Activated CD4-positive, alpha-beta memory T cell treated with anti-CD3 and anti-CD28 coated beads for 36 hours (primary cell): Measurements from ENCODE around the gene MAP1B. TPM values are rescaled to one million over a fixed set of nuclear protein-coding genes. Genes with fewer than 3 reads are reported as not detected.

Experiments
- CTCF ChIA-PET: fragments of 350-600 bp; sonication (Branson Sonifier 250); formaldehyde crosslinking; loops from one replicate; lab custom pipeline; 2021; ENCODE audit warnings: antibody characterized with exemption, inconsistent platforms; lab: Charles Lee
- POLR2A ChIA-PET: fragments of 350-600 bp; sonication (Branson Sonifier 250); formaldehyde crosslinking; loops from one replicate; lab custom pipeline; 2021; ENCODE audit warnings: antibody characterized with exemption; lab: Charles Lee
- DNase-seq: peaks from one replicate; pipeline ENCODE4 v3.0.0-alpha.2; 2020
- H3K27ac Mint-ChIP-seq: one replicate; pipeline ENCODE4 v1.8.0; 2021; ENCODE audit warnings: mixed read lengths
- H3K27me3 Mint-ChIP-seq: one replicate; pipeline ENCODE4 v1.8.0; 2021; ENCODE audit warnings: mixed read lengths
- H3K36me3 Mint-ChIP-seq: one replicate; pipeline ENCODE4 v1.8.0; 2021; ENCODE audit warnings: mixed read lengths
- H3K4me1 Mint-ChIP-seq: one replicate; pipeline ENCODE4 v1.8.0; 2021; ENCODE audit warnings: low read depth, mixed read lengths
- H3K4me3 Mint-ChIP-seq: one replicate; pipeline ENCODE4 v1.8.0; 2021; ENCODE audit warnings: mild to moderate bottlenecking, mixed read lengths
- H3K9me3 Mint-ChIP-seq: one replicate; pipeline ENCODE4 v1.8.0; 2021; ENCODE audit warnings: mixed read lengths
- intact Hi-C: fragments of 100-400 bp; cut with micrococcal nuclease; formaldehyde crosslinking; loops from one replicate; pipeline ENCODE4 v1.15.1; 2023
- total RNA-seq, 2 experiments: library from RNA; stranded (reverse); gene quantifications; one replicate each; pipeline ENCODE4 v1.2.3, GENCODE V29; 2021

The MAP1B gene
- total RNA-seq, 2 experiments from 2014 or later = 0.51 to 0.78 TPM

DNA sequence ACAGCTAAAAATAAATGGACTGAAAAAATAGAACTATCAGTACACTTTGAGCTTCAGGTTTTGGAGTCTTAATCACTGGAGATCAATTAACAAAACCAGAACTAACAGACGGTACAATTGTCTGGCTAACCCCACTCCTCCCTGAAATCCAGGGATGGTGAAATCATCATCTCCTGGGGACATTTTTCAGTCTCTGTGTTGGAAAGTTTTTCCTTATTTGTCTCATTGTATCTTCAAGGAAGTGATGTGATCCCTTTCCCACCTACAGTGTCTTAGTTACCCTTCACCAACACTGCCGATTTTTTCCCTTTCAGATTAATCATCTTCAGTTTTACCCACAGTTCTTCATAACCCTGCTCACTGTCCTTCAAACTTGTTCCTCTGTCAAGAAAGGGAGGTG, 81.9 kb downstream of the MAP1B start:
- H3K9me3 Mint-ChIP-seq = no peaks in the 10 kb centered on the region
- no peaks in the 10 kb centered on the region for H3K36me3 Mint-ChIP-seq
- ChIA-PET CTCF (no interaction called here), POLR2A (no interaction called here)
- peaks cover 60% of the 10 kb centered on the region for H3K27me3 Mint-ChIP-seq
- H3K27ac Mint-ChIP-seq = no peak overlapping the region
- DNase-seq = no peak
- H3K4me3 Mint-ChIP-seq = no peak overlapping the region
- H3K4me1 Mint-ChIP-seq = peaks cover 1% of the 10 kb centered on the region
- intact Hi-C loops = no loop called here

DNA sequence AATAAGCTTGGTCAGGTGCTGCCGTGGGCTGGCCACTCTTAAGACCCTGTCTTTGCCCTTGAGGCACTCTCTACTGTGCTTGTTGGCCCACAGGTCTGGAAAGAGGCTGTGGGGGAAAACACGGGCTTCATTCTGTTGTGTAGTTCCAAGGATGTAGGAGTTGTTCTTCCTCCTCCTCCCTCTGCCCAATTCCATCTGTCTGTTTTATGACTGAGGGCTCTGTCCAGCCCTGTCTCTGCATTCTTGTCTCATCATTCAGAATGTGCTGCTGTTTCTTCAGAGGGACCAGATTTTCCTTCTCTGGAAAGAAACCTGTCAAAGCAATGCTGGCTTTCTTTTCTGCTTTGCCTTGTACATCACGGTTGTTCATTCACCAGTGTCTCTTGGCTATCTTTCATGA, 84.1 kb downstream of the MAP1B start:
- no peak overlapping the region for H3K4me3 Mint-ChIP-seq
- H3K27me3 Mint-ChIP-seq = peaks cover 63% of the 10 kb centered on the region
- peaks cover 15% of the 10 kb centered on the region for H3K4me1 Mint-ChIP-seq
- H3K27ac Mint-ChIP-seq = no peak overlapping the region
- intact Hi-C loops = no loop called here
- H3K36me3 Mint-ChIP-seq = no peaks in the 10 kb centered on the region
- ChIA-PET POLR2A (no interaction called here), CTCF (no interaction called here)
- no peak for DNase-seq
- H3K9me3 Mint-ChIP-seq = no peaks in the 10 kb centered on the region

GRCh38 chr5:72194846-72195245, 87.6 kb downstream of the MAP1B start:
- no peak overlapping the region for H3K4me3 Mint-ChIP-seq
- ChIA-PET CTCF (interaction anchor here (0.9 to 1.4 kb wide), 4 partner anchors 56 to 114 kb away, joined by 3 to 5 read pairs (median 4); no protein-coding TSS in a partner anchor), POLR2A (interaction anchor here (0.9 kb wide), 1 partner anchor 40 kb away, joined by 4 read pairs; no protein-coding TSS in a partner anchor)
- H3K36me3 Mint-ChIP-seq = no peaks in the 10 kb centered on the region
- peak overlapping the region; percentile 16 for H3K27ac Mint-ChIP-seq
- peaks cover 15% of the 10 kb centered on the region for H3K4me1 Mint-ChIP-seq
- DNase-seq = peak; percentile 78
- intact Hi-C loops = loop anchor here (1.0 to 5.0 kb wide), 3 partner anchors 39 to 103 kb away; no protein-coding TSS in a partner anchor
- peaks cover 66% of the 10 kb centered on the region for H3K27me3 Mint-ChIP-seq
- no peaks in the 10 kb centered on the region for H3K9me3 Mint-ChIP-seq

DNA sequence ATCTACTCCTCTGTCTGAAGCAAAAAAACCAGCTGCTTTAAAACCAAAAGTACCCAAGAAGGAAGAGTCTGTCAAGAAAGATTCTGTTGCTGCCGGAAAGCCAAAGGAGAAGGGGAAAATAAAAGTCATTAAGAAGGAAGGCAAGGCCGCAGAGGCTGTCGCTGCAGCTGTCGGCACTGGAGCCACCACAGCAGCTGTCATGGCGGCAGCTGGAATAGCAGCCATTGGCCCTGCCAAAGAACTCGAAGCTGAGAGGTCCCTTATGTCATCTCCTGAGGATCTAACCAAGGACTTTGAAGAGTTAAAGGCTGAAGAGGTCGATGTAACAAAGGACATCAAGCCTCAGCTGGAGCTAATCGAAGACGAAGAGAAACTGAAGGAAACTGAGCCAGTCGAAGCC, 88.3 kb downstream of the MAP1B start:
- H3K4me3 Mint-ChIP-seq = no peak overlapping the region
- POLR2A ChIA-PET = interaction anchor here (0.9 kb wide), 1 partner anchor 39 kb away, joined by 4 read pairs; no protein-coding TSS in a partner anchor
- no peaks in the 10 kb centered on the region for H3K9me3 Mint-ChIP-seq
- H3K36me3 Mint-ChIP-seq = no peaks in the 10 kb centered on the region
- H3K4me1 Mint-ChIP-seq = peaks cover 15% of the 10 kb centered on the region
- no peak overlapping the region for H3K27ac Mint-ChIP-seq
- intact Hi-C loops = loop anchor here (1.0 to 5.0 kb wide), 2 partner anchors 39 to 103 kb away; no protein-coding TSS in a partner anchor
- no peak for DNase-seq
- CTCF ChIA-PET = interaction anchor here (0.8 to 1.3 kb wide), 4 partner anchors 39 to 113 kb away, joined by 3 to 5 read pairs (median 4); no protein-coding TSS in a partner anchor
- H3K27me3 Mint-ChIP-seq = peaks cover 61% of the 10 kb centered on the region

DNA sequence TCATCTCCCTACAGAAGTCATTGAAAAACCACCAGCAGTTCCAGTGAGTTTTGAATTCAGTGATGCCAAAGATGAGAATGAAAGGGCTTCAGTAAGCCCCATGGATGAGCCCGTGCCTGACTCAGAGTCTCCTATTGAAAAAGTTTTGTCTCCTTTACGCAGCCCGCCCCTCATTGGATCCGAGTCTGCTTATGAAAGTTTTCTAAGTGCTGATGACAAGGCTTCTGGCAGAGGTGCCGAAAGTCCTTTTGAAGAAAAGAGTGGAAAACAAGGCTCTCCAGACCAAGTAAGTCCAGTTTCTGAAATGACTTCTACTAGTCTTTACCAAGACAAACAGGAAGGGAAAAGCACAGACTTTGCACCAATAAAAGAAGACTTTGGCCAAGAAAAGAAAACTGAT, 90.1 kb downstream of the MAP1B start:
- POLR2A ChIA-PET = no interaction called here
- Mint-ChIP-seq H3K27ac (no peak overlapping the region), H3K27me3 (peaks cover 55% of the 10 kb centered on the region), H3K4me1 (peaks cover 15% of the 10 kb centered on the region), H3K36me3 (no peaks in the 10 kb centered on the region), H3K4me3 (no peak overlapping the region), H3K9me3 (no peaks in the 10 kb centered on the region)
- CTCF ChIA-PET = no interaction called here
- intact Hi-C loops = loop anchor here (5.0 kb wide), 1 partner anchor 105 kb away; no protein-coding TSS in a partner anchor
- DNase-seq = peak; percentile 31

GRCh38 chr5:72199681-72200080, 92.4 kb downstream of the MAP1B start:
- H3K27me3 Mint-ChIP-seq = peaks cover 38% of the 10 kb centered on the region
- no peak overlapping the region for H3K4me3 Mint-ChIP-seq
- no peak overlapping the region for H3K27ac Mint-ChIP-seq
- intact Hi-C loops = loop anchor here (5.0 kb wide), 1 partner anchor 107 kb away; no protein-coding TSS in a partner anchor
- ChIA-PET CTCF (no interaction called here), POLR2A (no interaction called here)
- no peak for DNase-seq
- no peaks in the 10 kb centered on the region for H3K9me3 Mint-ChIP-seq
- peaks cover 12% of the 10 kb centered on the region for H3K4me1 Mint-ChIP-seq
- peaks cover 2% of the 10 kb centered on the region for H3K36me3 Mint-ChIP-seq

GRCh38 chr5:72202331-72202825, 95.1 kb downstream of the MAP1B start:
- H3K36me3 Mint-ChIP-seq = peaks cover 2% of the 10 kb centered on the region
- POLR2A ChIA-PET = no interaction called here
- no peak overlapping the region for H3K27ac Mint-ChIP-seq
- no peak overlapping the region for H3K4me3 Mint-ChIP-seq
- CTCF ChIA-PET = interaction anchor here (0.7 kb wide), 1 partner anchor 67 kb away, joined by 3 read pairs; no protein-coding TSS in a partner anchor
- no peaks in the 10 kb centered on the region for H3K9me3 Mint-ChIP-seq
- intact Hi-C loops = no loop called here
- peaks cover 15% of the 10 kb centered on the region for H3K4me1 Mint-ChIP-seq
- DNase-seq = no peak
- H3K27me3 Mint-ChIP-seq = peaks cover 14% of the 10 kb centered on the region

GRCh38 chr5:72203251-72203845, 96.1 kb downstream of the MAP1B start:
- Mint-ChIP-seq H3K4me3 (no peak overlapping the region), H3K4me1 (peaks cover 20% of the 10 kb centered on the region), H3K27ac (no peak overlapping the region), H3K36me3 (peaks cover 2% of the 10 kb centered on the region), H3K27me3 (peaks cover 7% of the 10 kb centered on the region), H3K9me3 (no peaks in the 10 kb centered on the region)
- CTCF ChIA-PET = no interaction called here
- intact Hi-C loops = no loop called here
- POLR2A ChIA-PET = no interaction called here
- DNase-seq = no peak

DNA sequence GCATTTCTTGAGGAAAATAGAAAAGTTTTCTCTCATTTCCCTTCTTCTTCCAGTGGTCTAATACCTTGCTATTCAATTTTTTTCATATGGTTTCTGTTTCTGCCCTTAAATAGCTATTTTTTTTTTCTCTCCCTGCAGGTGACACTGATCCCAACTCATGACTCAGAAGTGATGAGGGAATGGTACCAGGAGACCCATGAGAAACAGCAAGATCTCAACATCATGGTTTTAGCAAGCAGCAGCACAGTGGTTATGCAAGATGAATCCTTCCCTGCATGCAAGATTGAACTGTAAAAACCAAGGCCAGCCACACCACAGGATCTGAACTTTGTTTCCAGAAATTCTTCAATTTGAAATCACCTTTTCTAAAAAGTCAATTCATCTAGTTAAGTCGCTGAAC, 97.7 kb downstream of the MAP1B start:
- Mint-ChIP-seq H3K36me3 (peaks cover 2% of the 10 kb centered on the region), H3K27ac (no peak overlapping the region), H3K4me1 (peaks cover 24% of the 10 kb centered on the region), H3K4me3 (no peak overlapping the region), H3K9me3 (no peaks in the 10 kb centered on the region), H3K27me3 (peaks cover 1% of the 10 kb centered on the region)
- no peak for DNase-seq
- intact Hi-C loops = no loop called here
- ChIA-PET POLR2A (no interaction called here), CTCF (interaction anchor here (0.8 kb wide), 1 partner anchor 13 kb away, joined by 3 read pairs; no protein-coding TSS in a partner anchor)

GRCh38 chr5:72205431-72206009, 98.2 kb downstream of the MAP1B start:
- Mint-ChIP-seq H3K27ac (no peak overlapping the region), H3K4me1 (peaks cover 24% of the 10 kb centered on the region), H3K4me3 (no peak overlapping the region), H3K36me3 (peaks cover 2% of the 10 kb centered on the region), H3K27me3 (peaks cover 1% of the 10 kb centered on the region), H3K9me3 (no peaks in the 10 kb centered on the region)
- ChIA-PET POLR2A (no interaction called here), CTCF (no interaction called here)
- intact Hi-C loops = no loop called here
- DNase-seq = no peak

DNA sequence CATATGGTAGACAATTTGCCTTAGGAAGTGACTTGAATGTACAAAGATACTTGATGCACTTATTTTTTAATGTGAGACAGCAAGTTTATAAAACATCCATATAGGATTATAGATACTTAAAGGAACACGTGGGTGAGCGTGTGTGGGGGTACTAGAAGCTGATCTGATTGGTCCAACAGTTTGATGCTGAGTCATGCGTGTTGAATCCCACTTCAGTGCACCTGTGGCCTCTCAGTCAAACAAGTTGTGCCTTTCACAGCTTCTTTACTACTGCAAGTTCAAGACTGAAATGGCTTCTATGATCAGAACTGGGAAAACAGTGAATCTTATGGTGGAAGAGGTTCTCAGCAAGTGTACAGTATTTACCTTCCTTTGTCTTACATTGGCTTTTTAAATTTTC, 98.9 kb downstream of the MAP1B start:
- intact Hi-C loops = no loop called here

GRCh38 chr5:72206994-72207393, 99.7 kb downstream of the MAP1B start:
- intact Hi-C loops = loop anchor here (1.0 kb wide), 1 partner anchor 68 kb away; no protein-coding TSS in a partner anchor
- no peaks in the 10 kb centered on the region for H3K9me3 Mint-ChIP-seq
- peak; percentile 34 for DNase-seq
- POLR2A ChIA-PET = no interaction called here
- H3K4me1 Mint-ChIP-seq = peaks cover 24% of the 10 kb centered on the region
- H3K36me3 Mint-ChIP-seq = peaks cover 6% of the 10 kb centered on the region
- no peak overlapping the region for H3K4me3 Mint-ChIP-seq
- CTCF ChIA-PET = no interaction called here
- H3K27me3 Mint-ChIP-seq = no peaks in the 10 kb centered on the region
- no peak overlapping the region for H3K27ac Mint-ChIP-seq

More for the DNA sequence above, 98.9 kb downstream of the MAP1B start:
- Mint-ChIP-seq H3K4me1 (peaks cover 24% of the 10 kb centered on the region), H3K36me3 (peaks cover 3% of the 10 kb centered on the region), H3K4me3 (no peak overlapping the region), H3K27ac (no peak overlapping the region), H3K9me3 (no peaks in the 10 kb centered on the region), H3K27me3 (peaks cover 1% of the 10 kb centered on the region)
- CTCF ChIA-PET = no interaction called here
- POLR2A ChIA-PET = no interaction called here
- DNase-seq = no peak
